IPS-NIHi11 (cell line): Measurements from ENCODE around the gene THSD4.
A peak's percentile ranks its signal among the peaks of the same experiment; 100 is the strongest.

Experiments used
- DNase-seq: peaks from one replicate; pipeline ENCODE4 v3.0.0; 2012; ENCODE audit warnings: mixed read lengths, low spot score

The THSD4 gene

DNA sequence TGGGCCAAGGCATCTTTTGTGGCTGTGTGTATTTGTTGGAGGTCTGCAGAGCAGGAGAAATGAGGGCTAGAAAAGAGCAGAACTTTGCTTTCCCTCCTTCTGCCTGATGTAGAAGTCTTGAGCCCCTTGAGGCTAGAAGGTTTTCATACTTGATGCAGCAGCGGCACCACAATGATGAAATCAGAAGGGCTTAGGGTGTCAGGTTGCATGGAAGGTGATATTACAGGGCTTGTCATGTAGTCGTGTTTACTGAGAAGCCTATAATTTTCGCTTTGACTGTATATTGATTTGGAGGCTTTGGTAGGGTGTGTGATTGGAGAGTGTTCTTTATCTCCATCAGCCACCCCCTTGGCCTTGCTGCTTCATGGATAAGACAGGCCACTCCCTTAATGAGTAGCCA lies 339.8 kb downstream of the THSD4 start:
- DNase-seq: no peak

DNA sequence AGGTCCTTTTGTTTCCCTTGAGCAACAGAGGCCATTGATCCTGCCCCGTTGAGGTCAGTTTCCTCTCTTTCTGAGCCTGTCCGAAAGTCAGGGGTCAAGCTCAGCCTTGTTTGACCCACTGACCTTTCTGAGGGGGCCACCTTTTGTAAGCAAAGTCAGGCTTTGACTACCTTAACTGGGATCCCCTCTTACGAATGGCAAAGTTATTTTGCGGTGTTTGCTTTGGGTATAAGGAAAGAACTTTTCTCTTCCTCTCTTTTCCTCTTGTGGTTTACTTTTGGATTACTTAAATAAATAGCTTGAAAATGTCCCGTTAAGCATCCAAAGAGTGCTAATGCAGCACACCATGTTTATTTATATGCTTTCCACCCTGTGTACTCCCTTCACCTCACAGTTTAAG lies 340.6 kb downstream of the THSD4 start:
- no peak for DNase-seq

DNA sequence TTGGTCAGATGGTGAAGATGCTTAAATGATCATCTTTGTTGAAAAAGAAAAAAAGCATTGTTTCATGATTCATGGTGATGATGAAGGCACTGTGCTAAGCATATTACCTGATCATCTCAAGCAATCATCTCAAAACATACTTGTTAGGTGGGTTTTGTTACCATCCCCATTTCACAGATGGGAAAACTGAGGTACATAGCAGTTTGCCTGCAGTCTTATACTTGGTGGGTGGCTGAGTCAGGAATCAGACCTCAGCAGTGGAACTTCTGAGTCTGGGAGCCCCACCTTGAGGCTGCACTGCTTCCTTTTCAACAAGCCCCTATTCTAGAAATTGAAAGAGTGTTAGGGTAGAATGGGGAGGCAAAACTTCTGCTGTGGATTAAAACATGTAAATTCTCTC lies 341.1 kb downstream of the THSD4 start:
- no peak for DNase-seq

DNA sequence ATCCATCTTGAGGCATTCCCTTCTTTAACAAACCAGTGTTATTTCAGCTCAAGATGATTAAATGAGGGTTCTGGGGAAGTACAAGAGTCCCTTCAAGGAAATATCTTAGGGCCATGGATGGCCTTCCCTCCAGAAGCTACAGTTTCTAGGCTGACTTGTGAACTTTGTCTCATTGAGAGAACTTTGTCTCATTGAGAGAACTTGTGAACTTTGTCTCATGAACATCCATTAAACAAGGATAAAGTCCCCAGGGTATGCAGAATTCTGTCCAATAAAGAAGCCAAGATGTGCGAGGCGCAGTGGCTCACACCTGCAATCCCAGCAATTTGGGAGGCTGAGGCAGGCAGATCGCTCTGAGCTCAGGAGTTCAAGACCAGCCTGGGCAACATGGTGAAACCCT lies 341.5 kb downstream of the THSD4 start:
- DNase-seq: no peak

DNA sequence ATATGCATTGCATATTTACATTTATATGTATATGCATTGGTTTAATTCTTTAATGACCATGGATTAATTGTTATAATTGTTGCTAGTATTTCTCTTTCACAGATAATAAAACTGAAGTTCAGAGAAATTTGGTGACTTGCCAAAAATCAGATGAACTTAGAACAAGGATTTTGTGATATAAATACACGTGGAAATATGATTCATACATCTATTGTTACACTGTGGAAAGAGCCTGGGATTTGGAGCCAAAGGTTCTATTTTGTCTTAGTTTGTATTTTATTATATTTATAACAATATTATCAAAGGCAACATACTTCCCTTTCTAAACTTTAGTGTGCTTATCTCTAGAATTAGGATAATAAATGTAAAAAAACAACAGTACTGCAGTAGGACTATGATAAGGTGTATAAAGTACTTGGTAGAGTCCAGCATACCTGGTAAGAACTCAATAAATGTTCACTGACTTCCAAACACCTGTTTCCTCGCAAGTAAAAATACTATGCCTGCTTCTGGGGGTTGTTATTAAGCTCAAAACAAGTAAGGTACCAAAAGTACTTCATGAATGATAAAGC lies 342.9 kb downstream of the THSD4 start:
- DNase-seq: no peak

DNA sequence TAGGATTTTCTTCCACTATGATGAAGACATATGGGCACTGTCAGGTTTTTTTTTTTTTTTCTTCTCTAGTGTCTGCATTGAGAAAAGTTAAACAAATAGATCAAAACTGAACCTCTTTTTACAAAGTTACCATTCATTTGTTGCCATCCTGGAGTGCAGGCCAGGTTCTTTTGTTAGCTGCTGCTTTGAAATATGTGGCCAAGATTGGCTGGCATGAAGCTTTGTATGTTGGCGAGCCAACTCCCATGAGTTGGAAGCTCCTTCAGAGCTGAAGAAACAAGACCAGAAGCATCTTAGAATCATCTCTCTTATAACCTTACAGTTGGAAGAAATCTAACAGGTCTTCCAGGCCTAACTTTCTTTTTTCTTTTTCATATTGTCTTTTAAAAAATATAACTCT lies 346.5 kb downstream of the THSD4 start:
- DNase-seq: no peak

DNA sequence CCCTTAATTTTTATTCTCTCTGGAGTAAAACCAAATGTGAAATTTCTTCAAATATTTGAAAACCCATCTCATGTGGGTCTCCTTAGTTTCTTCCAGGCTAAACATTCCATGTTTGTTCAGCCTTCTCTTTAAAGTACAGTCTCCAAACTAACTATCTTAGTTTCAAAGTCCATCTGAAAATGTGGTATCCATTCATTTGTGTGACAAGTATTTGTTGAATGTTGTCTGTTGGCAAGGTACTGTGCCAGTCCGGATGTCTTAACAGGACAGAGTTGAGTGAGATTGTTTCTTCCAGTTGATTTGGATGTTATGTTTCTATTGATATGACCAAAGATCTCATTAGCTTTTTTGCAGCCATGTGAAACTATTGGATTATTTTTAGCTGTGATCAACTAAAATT lies 347.4 kb downstream of the THSD4 start:
- DNase-seq: no peak

DNA sequence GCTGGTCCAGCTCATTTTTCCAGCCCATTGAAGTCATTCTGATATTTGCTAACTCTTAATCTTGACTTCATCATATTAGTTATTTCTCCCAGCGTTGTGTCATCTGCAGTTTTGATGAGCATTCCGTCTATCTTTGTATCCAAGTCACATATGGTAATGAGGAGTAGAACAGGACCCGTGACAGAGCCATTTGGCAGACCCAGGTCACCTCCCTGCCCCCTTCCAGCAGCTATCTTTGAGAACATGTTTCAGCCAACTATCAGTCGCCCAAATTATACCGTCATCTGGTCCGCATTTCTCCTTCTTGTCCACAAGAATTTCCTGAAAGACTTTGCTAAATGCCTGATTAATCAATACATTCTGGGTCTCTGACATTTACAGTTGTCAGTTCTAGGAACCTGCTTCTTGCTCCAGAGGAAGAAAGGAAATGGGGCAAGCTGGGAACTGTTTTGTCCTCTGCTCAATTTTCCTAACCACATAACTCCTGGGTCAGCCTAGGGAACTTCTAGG lies 347.9 kb downstream of the THSD4 start:
- no peak for DNase-seq

DNA sequence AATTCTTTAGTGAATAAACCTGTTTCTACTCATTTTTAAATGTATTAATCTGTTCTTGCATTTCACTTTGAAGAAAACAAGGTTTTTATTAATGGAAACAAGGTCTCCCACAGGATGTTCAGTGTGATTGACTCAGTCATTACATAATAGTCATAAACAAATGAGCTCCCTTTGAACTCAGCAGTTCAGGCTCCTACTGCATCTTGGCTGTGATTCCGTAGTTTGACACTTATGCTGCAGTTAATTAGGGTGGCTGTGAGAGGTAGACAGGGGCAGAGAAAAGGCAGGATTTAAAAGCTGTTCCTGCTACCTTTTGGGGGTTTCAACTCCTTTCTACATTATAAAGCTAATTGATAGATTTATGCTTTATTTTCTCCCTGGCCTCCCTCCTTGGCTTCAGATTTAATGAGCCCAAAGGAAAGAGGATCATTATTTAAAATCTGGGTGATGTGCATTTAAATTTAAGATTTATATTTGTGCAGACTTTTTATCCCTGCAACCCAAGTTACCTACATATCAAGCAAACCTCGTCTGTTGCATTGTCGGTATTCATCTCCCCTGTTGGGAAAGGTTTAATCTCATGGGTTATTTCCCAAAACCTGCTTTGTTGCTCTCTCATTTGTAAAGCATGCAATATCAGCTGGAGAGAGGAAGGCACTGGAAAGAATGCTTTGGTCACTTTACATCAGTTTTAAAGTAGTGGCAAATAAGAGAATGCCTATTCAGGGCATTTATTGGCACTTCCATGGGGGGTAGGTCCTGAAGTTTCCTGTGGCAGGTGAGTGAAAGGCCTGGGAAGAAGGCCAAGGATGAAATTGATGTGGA lies 350.1 kb downstream of the THSD4 start:
- no peak for DNase-seq

DNA sequence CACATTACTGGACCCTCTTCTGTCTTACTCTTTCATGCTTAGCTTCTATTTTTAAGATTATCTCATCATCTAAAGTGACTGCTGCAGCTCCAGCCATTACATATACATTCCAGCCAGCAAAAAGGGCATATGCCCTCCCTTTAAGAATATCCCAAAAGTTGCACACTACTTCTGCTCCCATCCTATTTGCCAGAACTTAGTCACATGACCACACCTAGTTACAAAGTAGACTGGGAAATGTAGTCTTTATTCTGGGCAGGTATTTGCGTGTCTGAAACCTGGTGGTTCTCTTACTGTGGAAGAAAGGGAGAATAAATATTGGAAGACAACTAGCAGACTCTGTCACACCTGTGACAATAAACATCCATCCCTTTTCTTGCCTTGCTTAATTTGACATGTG lies 353.4 kb downstream of the THSD4 start:
- no peak for DNase-seq

DNA sequence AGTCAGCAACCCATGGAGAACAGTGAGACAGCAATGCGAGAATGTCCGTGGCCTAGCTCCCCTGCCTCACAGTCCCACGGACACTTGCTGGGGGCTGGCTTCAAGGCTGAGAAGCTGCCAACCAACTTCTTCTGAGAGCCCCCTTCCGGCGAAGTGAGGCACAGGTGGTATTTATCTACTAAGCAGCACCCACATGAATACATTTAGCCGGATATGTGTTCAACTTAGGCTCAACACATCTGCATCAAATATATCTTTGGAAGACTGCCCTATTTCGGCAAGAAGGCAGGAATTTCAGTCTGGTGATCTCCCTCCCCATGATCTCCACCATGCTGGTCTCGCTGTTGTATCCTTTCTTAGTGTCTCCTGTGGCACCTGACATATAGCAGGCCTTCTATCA lies 354.1 kb downstream of the THSD4 start:
- DNase-seq: no peak

DNA sequence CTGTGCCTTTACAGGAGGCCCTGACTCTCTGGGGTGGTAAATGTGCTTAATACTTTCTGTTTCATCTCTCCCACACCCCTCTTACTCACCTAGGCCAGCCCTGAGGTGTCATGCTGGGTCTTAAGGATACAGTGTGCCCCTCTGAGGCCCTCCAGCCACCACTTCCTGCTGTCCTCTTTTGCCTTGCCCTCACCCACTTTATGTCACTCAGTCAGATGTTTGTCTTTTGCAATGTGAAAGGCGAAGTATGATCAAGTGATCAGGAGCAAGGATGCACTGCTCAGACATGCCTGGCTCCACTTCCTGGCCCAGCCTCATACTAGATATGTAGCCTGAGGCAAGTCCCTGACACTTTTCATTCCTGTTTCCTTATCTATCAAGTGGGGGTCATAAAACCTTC lies 356.1 kb downstream of the THSD4 start:
- no peak for DNase-seq

DNA sequence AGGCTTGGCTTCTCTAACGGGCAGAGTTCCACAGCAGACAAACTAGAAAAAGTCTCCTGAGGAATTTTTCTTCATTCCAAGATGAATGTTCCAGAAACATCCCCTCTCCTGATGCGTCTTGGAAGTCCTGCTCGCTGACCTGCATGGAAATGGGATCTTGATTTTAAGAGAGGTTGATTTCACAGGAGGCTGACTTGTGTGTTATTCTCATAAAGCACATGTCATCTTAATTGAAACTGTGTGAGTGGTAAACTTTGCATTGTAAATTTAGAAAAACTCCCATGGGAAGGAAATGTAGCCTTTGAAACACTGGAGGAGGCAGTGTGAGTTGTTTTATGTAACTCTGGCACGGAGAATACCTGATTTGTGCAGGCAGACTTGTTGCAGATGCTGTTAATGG lies 357.3 kb downstream of the THSD4 start:
- DNase-seq: no peak

DNA sequence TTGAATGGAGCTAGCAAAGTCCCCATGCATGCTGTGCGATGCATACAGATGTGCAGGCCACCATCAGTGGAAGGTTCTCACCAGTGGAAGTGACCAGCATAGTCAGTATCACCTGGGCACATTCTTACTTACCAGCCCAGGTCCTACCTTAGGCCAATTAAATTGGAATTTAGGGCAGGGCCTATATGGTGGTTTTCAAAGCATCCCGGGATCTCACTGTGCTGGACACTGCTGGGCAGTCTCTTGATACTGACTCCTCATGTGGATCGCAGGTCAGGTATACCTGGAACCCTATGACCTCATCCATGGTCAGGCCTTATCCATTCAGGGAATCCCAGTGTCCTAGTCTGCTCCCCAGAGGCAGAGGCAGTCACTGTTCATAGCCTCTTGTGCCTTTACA lies 358.5 kb downstream of the THSD4 start:
- DNase-seq: no peak

DNA sequence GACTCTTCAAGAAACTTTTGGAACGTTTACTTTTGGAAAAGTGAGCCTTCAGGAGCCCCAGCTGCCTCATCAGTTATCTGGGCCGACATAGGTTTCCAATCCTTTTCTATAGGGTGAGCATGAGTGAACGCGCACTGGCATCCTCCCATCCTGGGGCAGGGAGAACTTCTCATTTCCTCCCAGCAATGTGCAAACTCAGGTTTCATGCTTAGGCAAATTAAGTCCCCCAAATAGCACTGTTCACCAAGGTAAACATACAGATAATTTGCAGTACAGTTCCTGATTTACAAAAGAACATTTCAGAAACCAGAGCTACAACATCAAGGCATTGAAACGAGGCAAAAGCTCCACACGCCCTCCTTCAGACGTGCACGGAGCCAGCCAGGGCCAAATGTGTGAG lies 361.6 kb downstream of the THSD4 start:
- no peak for DNase-seq

DNA sequence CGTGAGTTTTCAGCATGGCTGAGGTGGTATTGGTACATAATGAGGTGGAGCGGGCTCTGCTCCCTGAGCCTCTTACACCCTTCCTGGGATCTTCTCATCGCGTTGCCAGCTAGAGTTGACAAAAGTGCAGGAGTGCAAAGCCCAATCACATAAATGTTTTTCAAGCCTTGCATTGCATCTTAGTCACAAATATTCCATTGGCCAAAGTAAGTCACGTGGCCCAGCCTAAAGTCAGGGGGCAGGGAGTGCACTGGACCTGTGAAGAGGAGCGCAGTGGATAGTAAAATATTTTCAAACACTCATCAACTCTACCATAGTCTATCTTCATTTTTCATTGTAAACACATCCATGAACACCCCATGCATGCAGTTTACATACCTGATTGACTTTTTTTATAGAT lies 365.3 kb downstream of the THSD4 start:
- no peak for DNase-seq

DNA sequence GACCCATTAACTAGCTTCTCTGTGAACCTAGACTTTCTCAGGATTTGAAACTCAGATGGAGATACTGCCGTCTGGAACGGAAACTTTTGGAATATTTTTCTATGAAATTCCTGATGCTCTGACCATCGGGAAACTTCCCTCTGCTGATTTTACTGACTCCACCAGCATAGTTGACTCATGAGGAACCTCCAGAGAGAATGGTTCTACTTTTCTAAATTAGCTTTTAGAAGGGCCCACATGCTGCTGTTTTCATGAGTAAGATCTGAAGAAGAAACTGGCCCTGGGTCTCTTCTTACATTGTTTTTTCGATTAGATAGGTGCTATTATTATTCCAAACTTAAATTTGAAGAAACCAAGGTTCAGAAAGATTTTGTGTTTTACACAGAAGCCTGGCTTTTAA lies 368.8 kb downstream of the THSD4 start:
- DNase-seq: no peak

DNA sequence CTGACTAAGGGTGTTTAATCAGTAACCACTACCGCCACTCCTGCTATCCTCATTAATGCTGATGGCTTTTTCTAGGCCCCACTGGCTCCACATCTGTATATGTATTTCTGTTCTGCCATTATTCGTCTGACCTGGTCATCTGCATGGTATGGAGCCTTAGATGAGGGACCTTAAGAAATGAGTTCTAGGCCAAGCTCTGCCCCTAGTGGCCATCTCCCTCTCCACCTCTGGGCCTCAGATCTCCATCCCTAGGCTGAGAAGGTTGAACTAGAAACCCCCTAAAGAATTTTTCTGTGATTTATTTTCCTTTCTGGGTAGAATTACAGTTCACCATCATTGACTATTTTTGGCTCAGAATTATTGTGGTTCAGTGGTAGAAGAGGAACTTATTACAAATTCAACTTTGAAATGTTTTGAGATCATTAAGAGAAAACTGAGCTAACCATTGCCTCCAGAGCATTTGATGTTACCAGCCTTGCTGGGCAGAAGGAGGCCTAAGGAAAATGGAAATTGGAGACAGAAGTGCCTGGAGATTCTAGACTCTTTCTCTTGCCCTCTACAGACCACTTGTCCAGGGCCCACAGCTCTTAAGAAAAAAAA lies 369.9 kb downstream of the THSD4 start:
- DNase-seq: peak; percentile 40

DNA sequence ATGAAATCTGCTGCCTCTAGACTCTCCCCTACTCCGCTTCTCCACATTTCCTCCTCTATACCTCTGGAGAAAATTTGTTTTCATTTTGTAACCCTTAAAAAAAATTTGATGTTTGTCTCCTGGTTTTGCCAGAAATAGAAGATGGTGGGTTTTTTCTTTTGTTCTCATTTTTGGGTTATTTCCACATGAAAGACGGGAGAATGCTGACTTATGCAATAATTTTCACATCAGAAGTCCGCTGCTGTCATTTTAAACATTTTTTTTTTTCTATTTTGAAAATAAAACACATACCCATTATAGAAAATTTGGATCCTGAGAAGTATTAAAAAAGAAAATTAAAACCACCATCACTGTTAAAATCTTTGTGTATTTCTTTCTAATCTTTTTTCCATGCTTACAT lies 374.3 kb downstream of the THSD4 start:
- DNase-seq: no peak

DNA sequence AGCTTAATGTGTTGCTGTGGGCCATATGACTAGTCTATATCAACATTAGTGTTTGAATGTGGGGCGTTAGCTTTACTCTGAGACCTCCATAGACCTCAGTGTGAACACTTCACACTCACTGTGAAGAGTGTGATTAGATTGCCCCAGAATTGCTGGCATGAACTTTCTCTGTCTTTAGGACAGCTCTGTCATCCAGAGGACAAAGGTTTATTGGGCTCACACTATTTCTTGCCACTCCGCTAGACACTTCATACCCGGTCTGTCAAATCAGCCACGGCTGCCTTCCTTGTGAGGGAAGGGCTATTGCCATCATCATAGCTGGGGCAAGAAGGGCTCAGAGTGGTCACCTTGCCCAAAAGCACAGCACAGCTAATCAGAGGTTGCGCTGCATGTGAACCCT lies 378.3 kb downstream of the THSD4 start:
- DNase-seq: no peak

DNA sequence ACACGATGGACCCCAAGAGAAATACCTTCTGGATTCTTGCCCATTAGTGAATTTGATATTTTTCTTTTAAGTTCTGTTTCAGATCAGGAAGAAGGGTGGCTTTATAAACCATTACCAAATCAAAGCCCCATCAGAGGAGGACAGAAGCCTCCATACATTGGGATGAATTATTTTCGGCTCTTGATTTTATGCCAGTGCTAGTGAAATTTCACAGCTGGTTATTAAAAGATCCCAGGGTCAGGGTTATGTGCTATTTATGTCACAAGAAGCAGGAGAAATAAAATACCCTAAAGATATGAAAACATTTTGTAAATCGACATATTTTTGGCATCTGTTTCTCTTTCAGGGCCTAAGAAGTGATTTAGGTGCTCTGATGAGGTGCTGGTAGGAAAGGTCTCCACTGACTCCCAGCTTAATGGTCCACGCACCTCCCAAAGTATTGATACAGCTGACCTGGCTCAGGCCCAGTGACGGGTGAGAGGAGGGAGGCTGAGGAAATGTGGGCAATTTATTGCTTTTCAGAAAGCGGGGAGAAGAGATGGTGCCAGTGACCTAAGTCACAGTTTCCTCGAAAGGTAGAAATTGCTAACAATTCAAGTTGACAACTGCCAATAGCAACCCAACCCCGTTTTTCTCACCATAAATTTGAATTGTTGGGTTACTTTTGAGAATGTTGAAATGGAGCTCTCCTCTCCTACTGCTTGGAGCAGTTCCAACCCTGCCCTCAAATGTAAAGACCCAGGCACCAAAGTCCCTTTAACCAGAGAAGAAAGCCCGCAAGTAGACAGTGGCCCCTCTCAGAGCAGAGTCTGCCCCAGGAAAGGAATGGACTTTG lies 379.5 kb downstream of the THSD4 start:
- DNase-seq: no peak

DNA sequence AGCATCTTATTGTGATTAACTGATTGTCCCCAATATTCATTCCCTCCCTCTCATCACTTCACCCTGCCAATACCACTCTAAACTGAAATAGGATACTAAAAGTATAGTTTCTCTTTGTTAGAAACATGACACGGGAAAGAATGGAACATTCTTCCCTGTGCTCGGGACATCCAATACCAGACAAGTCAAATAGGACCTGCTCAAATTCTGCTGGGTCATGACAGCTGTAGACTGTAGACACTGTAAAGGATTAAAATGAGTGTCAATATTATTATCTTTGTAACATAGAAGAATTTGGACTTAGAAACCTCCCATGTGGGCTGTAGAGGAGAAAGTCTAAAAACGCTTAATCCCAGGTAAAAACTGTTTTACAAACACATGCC lies 380.1 kb downstream of the THSD4 start:
- no peak for DNase-seq
